Osteoblast (primary cell): ENCODE results near the gene FGF3. TPM values are rescaled to one million over a fixed set of nuclear protein-coding genes. Genes with fewer than 3 reads are reported as not detected.

ENCODE experiments used
- DNase-seq: peaks from one replicate; pipeline ENCODE4 v3.0.0; 2011; ENCODE audit warnings: low spot score, mixed read lengths; ENCODE audit not compliant: insufficient read length; ENCODE audit errors: missing footprints
- H2AFZ ChIP-seq: 2 replicates; pipeline ENCODE4 v1.6.0; 2011; ENCODE audit warnings: mild to moderate bottlenecking, low read length
- H3K27ac ChIP-seq: 2 replicates; pipeline ENCODE4 v1.5.1; 2011; ENCODE audit warnings: mild to moderate bottlenecking, low read depth, low read length, moderate library complexity
- H3K27me3 ChIP-seq: 2 replicates; pipeline ENCODE4 v1.6.0; 2012; ENCODE audit warnings: mild to moderate bottlenecking, control low read depth, inconsistent platforms, low read length, moderate library complexity; ENCODE audit not compliant: insufficient read depth
- H3K36me3 ChIP-seq: 2 replicates; pipeline ENCODE4 v1.5.1; 2011; ENCODE audit warnings: mild to moderate bottlenecking, low read length, control low read depth, moderate library complexity; ENCODE audit not compliant: insufficient read depth
- H3K4me1 ChIP-seq: 2 replicates; pipeline ENCODE4 v1.5.1; 2011; ENCODE audit warnings: mild to moderate bottlenecking, low read length, control low read depth, moderate library complexity; ENCODE audit not compliant: insufficient read depth
- H3K4me2 ChIP-seq: 2 replicates; pipeline ENCODE4 v1.6.0; 2011; ENCODE audit warnings: mild to moderate bottlenecking, low read length; ENCODE audit not compliant: insufficient read depth
- H3K4me3 ChIP-seq: fragments of 200-600 bp; sonication (generic); 3 replicates; pipeline ENCODE4 v1.5.1; 2012; ENCODE audit warnings: mild to moderate bottlenecking, low read length, inconsistent platforms; ENCODE audit not compliant: insufficient read depth
- H3K79me2 ChIP-seq: 2 replicates; pipeline ENCODE4 v1.6.0; 2012; ENCODE audit warnings: mild to moderate bottlenecking, low read length, control low read depth, inconsistent platforms; ENCODE audit not compliant: insufficient read depth
- H3K9me3 ChIP-seq: 2 replicates; pipeline ENCODE4 v1.5.1; 2011; ENCODE audit warnings: low read depth, low read length, control low read depth
- H4K20me1 ChIP-seq: 2 replicates; pipeline ENCODE4 v1.6.0; 2012; ENCODE audit warnings: mild to moderate bottlenecking, low read length, control low read depth; ENCODE audit not compliant: insufficient read depth
- CTCF ChIP-seq: IDR thresholded peaks from 2 replicates; pipeline ENCODE4 v1.5.1; 2011; ENCODE audit warnings: mild to moderate bottlenecking, low read depth, low read length, moderate library complexity; ENCODE audit errors: extremely low read depth
- total RNA-seq: library from RNA; depleted of rRNA; stranded (reverse); fragments of >200 nt; gene quantifications from 2 replicates; pipeline ENCODE4 v1.2.3, GENCODE V29; 2012

The FGF3 gene
- total RNA-seq, 1 donor, result not detected

- no peaks in the 10 kb centered on the region for H3K9me3 ChIP-seq
- no peaks in the 10 kb centered on the region for H3K79me2 ChIP-seq
- H3K4me1 ChIP-seq, result no peaks in the 10 kb centered on the region
- H3K4me3 ChIP-seq, result no peak overlapping the region
- H3K27me3 ChIP-seq, result peaks cover 40% of the 10 kb centered on the region
- H3K27ac ChIP-seq, result no peak overlapping the region
- H4K20me1 ChIP-seq, result no peaks in the 10 kb centered on the region
- no peaks in the 10 kb centered on the region for H3K36me3 ChIP-seq
- H3K4me2 ChIP-seq, result no peak overlapping the region
- DNase-seq, result no peak
- TF ChIP-seq CTCF, result no peak
- H2AFZ ChIP-seq, result no peak overlapping the region
These were observed 7.6 kb upstream of the FGF3 start for GRCh38 chr11:69826773-69827172.

- peak; percentile 79 for DNase-seq
- peaks cover 48% of the 10 kb centered on the region for H3K27me3 ChIP-seq
These were observed 6.7 kb upstream of the FGF3 start for GRCh38 chr11:69825941-69826340.

GRCh38 chr11:69825037-69825834, 6.0 kb upstream of the FGF3 start:
- H3K27me3 ChIP-seq, result peaks cover 51% of the 10 kb centered on the region
- DNase-seq, result peak; percentile 82
- no peak for TF ChIP-seq CTCF

More at GRCh38 chr11:69825941-69826340, 6.7 kb upstream of the FGF3 start:
- no peak overlapping the region for H3K4me2 ChIP-seq
- TF ChIP-seq CTCF, result no peak
- no peak overlapping the region for H3K27ac ChIP-seq
- H3K9me3 ChIP-seq, result no peaks in the 10 kb centered on the region
- H3K79me2 ChIP-seq, result no peaks in the 10 kb centered on the region
- H3K4me1 ChIP-seq, result no peaks in the 10 kb centered on the region
- H3K4me3 ChIP-seq, result no peak overlapping the region
- H2AFZ ChIP-seq, result no peak overlapping the region
- H3K36me3 ChIP-seq, result no peaks in the 10 kb centered on the region
- no peaks in the 10 kb centered on the region for H4K20me1 ChIP-seq

GRCh38 chr11:69823641-69824265, 4.5 kb upstream of the FGF3 start:
- H4K20me1 ChIP-seq, result no peaks in the 10 kb centered on the region
- no peak overlapping the region for H2AFZ ChIP-seq
- no peak overlapping the region for H3K4me2 ChIP-seq
- TF ChIP-seq CTCF, result no peak
- no peaks in the 10 kb centered on the region for H3K9me3 ChIP-seq
- no peaks in the 10 kb centered on the region for H3K4me1 ChIP-seq
- no peak overlapping the region for H3K4me3 ChIP-seq
- H3K27ac ChIP-seq, result no peak overlapping the region
- no peaks in the 10 kb centered on the region for H3K79me2 ChIP-seq
- no peaks in the 10 kb centered on the region for H3K36me3 ChIP-seq
- DNase-seq, result peak; percentile 65
- peaks cover 60% of the 10 kb centered on the region for H3K27me3 ChIP-seq

More at GRCh38 chr11:69825037-69825834, 6.0 kb upstream of the FGF3 start:
- Histone ChIP-seq H3K9me3 (no peaks in the 10 kb centered on the region), H3K36me3 (no peaks in the 10 kb centered on the region), H3K27ac (no peak overlapping the region), H3K4me1 (no peaks in the 10 kb centered on the region), H3K4me3 (no peak overlapping the region), H3K4me2 (no peak overlapping the region), H4K20me1 (no peaks in the 10 kb centered on the region), H3K79me2 (no peaks in the 10 kb centered on the region), H2AFZ (no peak overlapping the region)
